ENCODE results near the gene RIN3.

- TF ChIP-seq EZH2 (IDR thresholded peaks at IDR 0.05) = no peak
- TF ChIP-seq CTCF (IDR thresholded peaks at IDR 0.05) = no peak
- no peak for TF ChIP-seq EZH2phosphoT487 (IDR thresholded peaks at IDR 0.05)
These were observed 35.7 kb downstream of the RIN3 start for GRCh38 chr14:92549105-92549858.

Data from neural progenitor cell (in vitro differentiated cells).